Measurements from ENCODE around the gene PPDPF.

The PPDPF gene

GRCh38 chr20:63471981-63472831 is 48.4 kb upstream of the PPDPF start, which contains the start of gene KCNQ2:
KCNQ2 (minus strand) TSS chr20:63472655; CDS start chr20:63472463, 192 bp downstream.
- H3K4me2 ChIP-seq (ENCODE audit: low read depth, low read length) = no peak within 1 kb of the TSS

DNA sequence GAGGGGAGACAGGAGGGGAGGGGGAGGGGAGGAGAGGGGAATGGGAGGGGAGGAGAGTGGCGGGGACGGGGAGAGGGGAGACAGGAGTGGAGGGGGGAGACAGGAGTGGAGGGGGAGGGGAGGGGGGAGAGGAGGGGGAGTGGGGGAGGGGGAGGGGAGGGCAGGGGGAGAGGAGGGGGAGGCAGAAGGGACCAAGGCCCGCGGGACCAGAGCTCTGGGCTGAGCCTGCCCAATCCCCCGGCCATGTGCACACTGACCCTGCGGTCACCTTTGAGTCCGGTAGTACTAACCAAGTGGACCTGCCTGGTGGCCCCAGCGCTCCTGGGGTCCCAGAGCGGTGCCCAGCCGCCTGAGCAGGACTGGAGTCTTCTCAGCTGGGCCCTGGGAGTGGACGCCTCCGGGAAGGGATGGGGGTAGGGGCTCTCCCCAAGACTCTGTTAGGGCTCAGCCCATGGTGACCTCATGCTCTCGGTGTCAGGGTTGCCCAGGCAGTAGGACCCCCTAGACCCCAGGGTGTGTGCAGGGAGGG is 47.6 kb upstream of the PPDPF start:
- H3K4me2 ChIP-seq (ENCODE audit: low read depth, low read length) = no peak overlapping the region
- no peaks in the 10 kb centered on the region for H3K4me1 ChIP-seq (ENCODE audit: low read length)
- no peaks in the 10 kb centered on the region for H3K79me2 ChIP-seq (ENCODE audit: low read length)
- H4K20me1 ChIP-seq (ENCODE audit: insufficient read depth, low read length) = no peaks in the 10 kb centered on the region
- no peaks in the 10 kb centered on the region for H3F3A ChIP-seq (ENCODE audit: insufficient read depth, low read length)
- TF ChIP-seq CTCF (IDR thresholded peaks at IDR 0.05; ENCODE audit: low read length) (no peak), EZH2phosphoT487 (IDR thresholded peaks at IDR 0.05; ENCODE audit: low read length) (no peak), EZH2 (optimal IDR thresholded peaks at IDR 0.05; ENCODE audit: low read depth, low read length) (no peak)
- H3K4me3 ChIP-seq (ENCODE audit: low read length) = no peak overlapping the region
- H3K9ac ChIP-seq (ENCODE audit: low read length) = no peak overlapping the region
- H3K36me3 ChIP-seq (replicated peaks; ENCODE audit: insufficient read depth, low read length) = no peaks in the 10 kb centered on the region
- no peak overlapping the region for H3K27ac ChIP-seq (ENCODE audit: low read length)
- peaks cover 91% of the 10 kb centered on the region for H3K27me3 ChIP-seq (replicated peaks; ENCODE audit: insufficient read depth, low read length)
- DNase-seq = no peak
- no peak overlapping the region for H2AFZ ChIP-seq (ENCODE audit: low read length)
- no peaks in the 10 kb centered on the region for H3K9me2 ChIP-seq (replicated peaks; ENCODE audit: insufficient read depth, low read length)
- H3K9me3 ChIP-seq (replicated peaks; ENCODE audit: insufficient read depth, low read length) = no peaks in the 10 kb centered on the region

More at GRCh38 chr20:63471981-63472831, 48.4 kb upstream of the PPDPF start, which contains the start of gene KCNQ2:
- H3K79me2 ChIP-seq (ENCODE audit: low read length) = no peaks in the 10 kb centered on the region
- H3K4me3 ChIP-seq (ENCODE audit: low read length) = no peak within 1 kb of the TSS
- H4K20me1 ChIP-seq (ENCODE audit: insufficient read depth, low read length) = no peaks in the 10 kb centered on the region
- H3K9me2 ChIP-seq (replicated peaks; ENCODE audit: insufficient read depth, low read length) = no peaks in the 10 kb centered on the region
- no peak within 1 kb of the TSS for H3K27ac ChIP-seq (ENCODE audit: low read length)
- no peaks in the 10 kb centered on the region for H3K9me3 ChIP-seq (replicated peaks; ENCODE audit: insufficient read depth, low read length)
- no peak for DNase-seq
- H3K27me3 ChIP-seq (replicated peaks; ENCODE audit: insufficient read depth, low read length) = peaks cover 91% of the 10 kb centered on the region
- H3K4me1 ChIP-seq (ENCODE audit: low read length) = no peaks in the 10 kb centered on the region
- TF ChIP-seq EZH2 (optimal IDR thresholded peaks at IDR 0.05; ENCODE audit: low read depth, low read length) (no peak), CTCF (IDR thresholded peaks at IDR 0.05; ENCODE audit: low read length) (no peak), EZH2phosphoT487 (IDR thresholded peaks at IDR 0.05; ENCODE audit: low read length) (no peak)
- H3K9ac ChIP-seq (ENCODE audit: low read length) = no peak within 1 kb of the TSS
- no peaks in the 10 kb centered on the region for H3K36me3 ChIP-seq (replicated peaks; ENCODE audit: insufficient read depth, low read length)
- H3F3A ChIP-seq (ENCODE audit: insufficient read depth, low read length) = no peaks in the 10 kb centered on the region
- H2AFZ ChIP-seq (ENCODE audit: low read length) = no peak within 1 kb of the TSS

- H3K4me1 ChIP-seq (ENCODE audit: low read length) = no peaks in the 10 kb centered on the region
- H3K9ac ChIP-seq (ENCODE audit: low read length) = no peak overlapping the region
- no peaks in the 10 kb centered on the region for H3K9me3 ChIP-seq (replicated peaks; ENCODE audit: insufficient read depth, low read length)
- H3K27ac ChIP-seq (ENCODE audit: low read length) = no peak overlapping the region
- H3K79me2 ChIP-seq (ENCODE audit: low read length) = no peaks in the 10 kb centered on the region
- no peak overlapping the region for H2AFZ ChIP-seq (ENCODE audit: low read length)
- H3K36me3 ChIP-seq (replicated peaks; ENCODE audit: insufficient read depth, low read length) = no peaks in the 10 kb centered on the region
- no peaks in the 10 kb centered on the region for H4K20me1 ChIP-seq (ENCODE audit: insufficient read depth, low read length)
- no peak for DNase-seq
- no peaks in the 10 kb centered on the region for H3K9me2 ChIP-seq (replicated peaks; ENCODE audit: insufficient read depth, low read length)
- H3K4me2 ChIP-seq (ENCODE audit: low read depth, low read length) = no peak overlapping the region
- H3F3A ChIP-seq (ENCODE audit: insufficient read depth, low read length) = no peaks in the 10 kb centered on the region
- TF ChIP-seq EZH2 (optimal IDR thresholded peaks at IDR 0.05; ENCODE audit: low read depth, low read length) (no peak), CTCF (IDR thresholded peaks at IDR 0.05; ENCODE audit: low read length) (no peak), EZH2phosphoT487 (IDR thresholded peaks at IDR 0.05; ENCODE audit: low read length) (no peak)
- peaks cover 91% of the 10 kb centered on the region for H3K27me3 ChIP-seq (replicated peaks; ENCODE audit: insufficient read depth, low read length)
- H3K4me3 ChIP-seq (ENCODE audit: low read length) = no peak overlapping the region
These were observed 46.8 kb upstream of the PPDPF start for GRCh38 chr20:63473555-63474449.

Data from MM.1S (cell line).